DND-41 (cell line): Measurements from ENCODE around the gene PRIM1.

Experiments
- EZH2 ChIP-seq: IDR thresholded peaks from 3 replicates; pipeline ENCODE4 v1.6.1; 2012; ENCODE audit warnings: borderline replicate concordance, low read depth, mild to moderate bottlenecking, moderate library complexity, low read length, inconsistent platforms; ENCODE audit not compliant: severe bottlenecking
- TF ChIP-seq, protein P1 (sequence below): IDR thresholded peaks from 2 replicates; pipeline ENCODE4 v1.5.1; 2012; ENCODE audit warnings: borderline replicate concordance, low read length, moderate library complexity, mild to moderate bottlenecking; ENCODE audit not compliant: poor library complexity, severe bottlenecking; ENCODE audit errors: extremely low read depth

DNA sequence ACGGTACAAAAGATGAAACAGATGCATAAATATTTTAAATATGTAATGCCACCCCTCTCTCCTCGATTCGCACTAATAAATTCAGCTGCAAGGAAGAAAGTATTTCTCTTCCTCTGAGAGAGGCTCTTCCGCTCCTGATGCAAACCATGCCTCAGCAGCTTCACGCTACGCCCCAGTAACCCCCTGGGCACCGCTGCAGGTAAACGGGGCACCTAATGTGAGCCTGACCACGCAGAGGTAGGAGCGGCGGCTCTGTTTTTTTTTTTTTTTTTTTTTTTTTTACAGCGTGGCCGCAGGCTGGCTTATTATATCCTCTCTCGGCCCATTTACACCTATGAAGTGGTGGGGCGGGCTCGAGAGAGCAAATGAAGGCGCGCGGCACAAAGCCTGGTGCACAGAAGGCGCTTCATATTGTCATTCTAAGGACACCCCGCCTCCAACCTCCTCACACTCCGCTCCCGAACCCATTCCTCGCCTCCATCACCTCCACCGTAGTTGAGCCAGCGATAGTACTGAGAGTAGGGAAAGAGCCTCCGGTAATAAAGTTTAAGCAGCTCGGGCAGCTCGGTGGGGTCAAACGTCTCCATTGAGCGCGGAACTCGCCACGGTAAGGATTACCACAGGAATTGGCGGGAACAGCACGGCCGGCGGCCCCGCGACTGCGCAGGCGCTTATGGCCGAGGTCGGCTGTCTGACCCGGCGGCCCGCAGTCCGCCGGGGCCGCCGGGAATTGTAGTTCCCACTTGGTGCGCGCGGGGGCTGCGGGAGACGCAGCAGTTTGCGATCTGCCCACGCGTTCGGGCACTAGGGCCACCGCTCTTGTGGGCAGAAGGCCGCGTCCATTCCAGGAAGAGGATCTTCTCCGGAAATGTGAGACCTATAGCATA is at the start of gene PRIM1:
- TF ChIP-seq, protein P1, sequence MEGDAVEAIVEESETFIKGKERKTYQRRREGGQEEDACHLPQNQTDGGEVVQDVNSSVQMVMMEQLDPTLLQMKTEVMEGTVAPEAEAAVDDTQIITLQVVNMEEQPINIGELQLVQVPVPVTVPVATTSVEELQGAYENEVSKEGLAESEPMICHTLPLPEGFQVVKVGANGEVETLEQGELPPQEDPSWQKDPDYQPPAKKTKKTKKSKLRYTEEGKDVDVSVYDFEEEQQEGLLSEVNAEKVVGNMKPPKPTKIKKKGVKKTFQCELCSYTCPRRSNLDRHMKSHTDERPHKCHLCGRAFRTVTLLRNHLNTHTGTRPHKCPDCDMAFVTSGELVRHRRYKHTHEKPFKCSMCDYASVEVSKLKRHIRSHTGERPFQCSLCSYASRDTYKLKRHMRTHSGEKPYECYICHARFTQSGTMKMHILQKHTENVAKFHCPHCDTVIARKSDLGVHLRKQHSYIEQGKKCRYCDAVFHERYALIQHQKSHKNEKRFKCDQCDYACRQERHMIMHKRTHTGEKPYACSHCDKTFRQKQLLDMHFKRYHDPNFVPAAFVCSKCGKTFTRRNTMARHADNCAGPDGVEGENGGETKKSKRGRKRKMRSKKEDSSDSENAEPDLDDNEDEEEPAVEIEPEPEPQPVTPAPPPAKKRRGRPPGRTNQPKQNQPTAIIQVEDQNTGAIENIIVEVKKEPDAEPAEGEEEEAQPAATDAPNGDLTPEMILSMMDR = no peak
- no peak for TF ChIP-seq EZH2
